Esophagus (tissue), 2 donors: Measurements from ENCODE around the gene LYPD6. TPM values are rescaled to one million over a fixed set of nuclear protein-coding genes. Genes with fewer than 3 reads are reported as not detected.

Experiments used
- H3K27ac ChIP-seq, 2 donors: one replicate each; pipeline ENCODE4 v1.5.1; 2013; ENCODE audit warnings: low read depth in 2 of 2, mild to moderate bottlenecking in 2 of 2, inconsistent platforms in 1 of 2, low read length in 1 of 2, moderate library complexity in 1 of 2
- H3K27me3 ChIP-seq, 2 donors: one replicate each; pipeline ENCODE4 v1.6.1; 2013; ENCODE audit warnings: low read length in 2 of 2, control low read depth in 1 of 2, mild to moderate bottlenecking in 1 of 2; ENCODE audit not compliant: insufficient read depth in 2 of 2, control insufficient read depth in 1 of 2
- H3K36me3 ChIP-seq, 2 donors: one replicate each; pipeline ENCODE4 v1.6.1; 2013; ENCODE audit warnings: low read length in 1 of 2; ENCODE audit not compliant: control insufficient read depth in 2 of 2, insufficient read depth in 2 of 2
- H3K4me1 ChIP-seq, 2 donors: one replicate each; pipeline ENCODE4 v1.6.1; 2013; ENCODE audit warnings: low read length in 1 of 2; ENCODE audit not compliant: control insufficient read depth in 2 of 2, insufficient read depth in 2 of 2
- H3K4me3 ChIP-seq, 2 donors: one replicate each; pipeline ENCODE4 v1.5.1; 2013; ENCODE audit warnings: low read length in 2 of 2, mild to moderate bottlenecking in 2 of 2, low read depth in 1 of 2, moderate library complexity in 1 of 2
- H3K9me3 ChIP-seq, 2 donors: one replicate each; pipeline ENCODE4 v1.6.1; 2013; ENCODE audit warnings: mild to moderate bottlenecking in 2 of 2, low read depth in 1 of 2, low read length in 1 of 2, moderate library complexity in 1 of 2; ENCODE audit not compliant: control insufficient read depth in 2 of 2, insufficient read depth in 1 of 2
- WGBS, 2 donors: extraction: QIAGEN DNeasy Blood & Tissue Kit; methylation state at CpG; one replicate each; pipeline ENCODE4 v1.1.7; 2013; 5-methylcytosine and 5-hydroxymethylcytosine counted together
- polyA plus RNA-seq, 2 donors: library from polyadenylated mRNA; stranded (reverse); fragments of 200-250 nt; gene quantifications; one replicate each; pipeline ENCODE4 v1.2.3, GENCODE V29; 2013
- donor health status: healthy with polysubstance abuse.
- donor health status: Bipolar disorder and iron deficiency.

LYPD6 gene
- polyA plus RNA-seq, 2 donors = 0.41 to 0.51 TPM

DNA sequence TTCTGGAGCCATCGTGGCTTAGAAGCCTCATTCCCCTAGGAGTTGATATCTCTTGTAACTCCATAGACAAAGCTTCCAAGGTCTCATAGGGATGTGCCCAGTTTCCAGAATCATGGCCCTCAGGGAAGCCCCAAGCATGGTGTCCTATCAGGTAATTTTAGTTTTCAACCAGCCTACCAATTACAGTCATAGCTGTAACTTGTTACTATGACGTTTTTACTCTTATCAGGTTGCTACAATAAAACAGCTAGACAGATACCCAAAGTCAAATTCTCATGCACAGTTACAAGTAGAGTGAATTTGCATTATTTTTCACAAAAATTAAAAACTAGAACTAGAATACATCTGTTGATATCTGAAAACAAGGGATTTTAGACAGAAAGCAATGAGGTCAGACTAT, 8.9 kb downstream of the LYPD6 start:
- no peak overlapping the region for H3K4me3 ChIP-seq
- H3K36me3 ChIP-seq = no peaks in the 10 kb centered on the region
- WGBS, 2 donors = 70 to 85% methylated on average over 2 of the region's 2 CpGs
- no peak overlapping the region for H3K27ac ChIP-seq
- H3K9me3 ChIP-seq = no peaks in the 10 kb centered on the region
- H3K4me1 ChIP-seq = no peaks in the 10 kb centered on the region
- no peaks in the 10 kb centered on the region for H3K27me3 ChIP-seq

- WGBS, 2 donors = 33 to 36% methylated on average over 1 of the region's 1 CpG
Observed at GRCh38 chr2:149342509-149342908, 12.1 kb downstream of the LYPD6 start.

GRCh38 chr2:149344105-149344504, 13.7 kb downstream of the LYPD6 start:
- no peaks in the 10 kb centered on the region for H3K27me3 ChIP-seq
- no peaks in the 10 kb centered on the region for H3K4me1 ChIP-seq
- H3K9me3 ChIP-seq = no peaks in the 10 kb centered on the region
- no peak overlapping the region for H3K4me3 ChIP-seq
- H3K27ac ChIP-seq = no peak overlapping the region
- WGBS, 2 donors = 84 to 88% methylated on average over 2 of the region's 2 CpGs
- no peaks in the 10 kb centered on the region for H3K36me3 ChIP-seq

More at GRCh38 chr2:149342509-149342908, 12.1 kb downstream of the LYPD6 start:
- H3K27me3 ChIP-seq = no peaks in the 10 kb centered on the region
- H3K36me3 ChIP-seq = no peaks in the 10 kb centered on the region
- no peaks in the 10 kb centered on the region for H3K4me1 ChIP-seq
- no peaks in the 10 kb centered on the region for H3K9me3 ChIP-seq
- H3K4me3 ChIP-seq = no peak overlapping the region
- no peak overlapping the region for H3K27ac ChIP-seq

GRCh38 chr2:149346272-149346671, 15.9 kb downstream of the LYPD6 start:
- Histone ChIP-seq H3K27ac (no peak overlapping the region), H3K36me3 (no peaks in the 10 kb centered on the region), H3K9me3 (no peaks in the 10 kb centered on the region), H3K4me3 (no peak overlapping the region), H3K4me1 (no peaks in the 10 kb centered on the region), H3K27me3 (no peaks in the 10 kb centered on the region)
- 61 to 66% methylated on average over 2 of the region's 2 CpGs for WGBS, 2 donors

DNA sequence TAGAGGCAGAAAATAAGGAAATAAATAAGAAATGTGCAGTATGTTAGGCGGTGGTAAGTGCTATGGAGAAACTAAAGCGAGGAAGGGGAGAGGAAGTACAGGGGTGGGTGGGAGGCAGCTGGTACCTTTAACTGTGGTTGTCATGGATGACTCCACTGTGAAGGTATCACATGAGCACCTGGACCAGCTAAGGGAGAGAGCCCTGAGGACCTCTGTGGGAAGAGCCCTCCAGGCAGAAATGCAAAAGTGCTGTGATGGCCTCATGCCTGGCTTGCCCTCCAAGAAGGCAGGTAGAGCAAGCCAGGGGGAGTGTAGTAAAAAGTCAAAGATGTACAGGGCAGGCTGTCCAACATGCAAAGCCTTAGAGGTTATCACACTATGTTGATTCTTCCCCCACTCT, 17.9 kb downstream of the LYPD6 start:
- H3K4me3 ChIP-seq = no peak overlapping the region
- 96 to 98% methylated on average over 2 of the region's 2 CpGs for WGBS, 2 donors
- H3K4me1 ChIP-seq = no peaks in the 10 kb centered on the region
- H3K9me3 ChIP-seq = no peaks in the 10 kb centered on the region
- no peak overlapping the region for H3K27ac ChIP-seq
- H3K36me3 ChIP-seq = no peaks in the 10 kb centered on the region
- no peaks in the 10 kb centered on the region for H3K27me3 ChIP-seq

DNA sequence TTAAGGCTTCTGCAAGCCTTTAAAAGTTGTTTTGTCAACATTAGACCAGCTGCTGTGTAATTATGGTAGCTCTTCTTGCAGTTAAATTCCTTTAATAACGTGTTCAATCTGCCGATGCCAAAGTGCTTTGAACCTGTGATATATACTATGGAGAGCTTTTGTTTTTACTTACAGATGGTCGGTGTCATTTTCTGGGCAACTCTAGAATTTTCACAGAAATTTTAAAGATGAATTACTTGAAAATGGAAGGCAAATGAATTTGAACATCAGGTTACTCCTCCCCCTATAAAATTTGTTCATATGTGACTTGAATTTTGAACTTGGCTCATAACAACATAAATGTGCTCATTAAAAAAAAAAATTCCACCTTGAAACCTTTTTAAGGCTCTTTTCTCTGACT, 23.0 kb downstream of the LYPD6 start:
- Histone ChIP-seq H3K9me3 (no peaks in the 10 kb centered on the region), H3K4me3 (no peak overlapping the region), H3K36me3 (no peaks in the 10 kb centered on the region), H3K4me1 (no peaks in the 10 kb centered on the region), H3K27ac (no peak overlapping the region), H3K27me3 (no peaks in the 10 kb centered on the region)
- 76 to 80% methylated on average over 3 of the region's 3 CpGs for WGBS, 2 donors

DNA sequence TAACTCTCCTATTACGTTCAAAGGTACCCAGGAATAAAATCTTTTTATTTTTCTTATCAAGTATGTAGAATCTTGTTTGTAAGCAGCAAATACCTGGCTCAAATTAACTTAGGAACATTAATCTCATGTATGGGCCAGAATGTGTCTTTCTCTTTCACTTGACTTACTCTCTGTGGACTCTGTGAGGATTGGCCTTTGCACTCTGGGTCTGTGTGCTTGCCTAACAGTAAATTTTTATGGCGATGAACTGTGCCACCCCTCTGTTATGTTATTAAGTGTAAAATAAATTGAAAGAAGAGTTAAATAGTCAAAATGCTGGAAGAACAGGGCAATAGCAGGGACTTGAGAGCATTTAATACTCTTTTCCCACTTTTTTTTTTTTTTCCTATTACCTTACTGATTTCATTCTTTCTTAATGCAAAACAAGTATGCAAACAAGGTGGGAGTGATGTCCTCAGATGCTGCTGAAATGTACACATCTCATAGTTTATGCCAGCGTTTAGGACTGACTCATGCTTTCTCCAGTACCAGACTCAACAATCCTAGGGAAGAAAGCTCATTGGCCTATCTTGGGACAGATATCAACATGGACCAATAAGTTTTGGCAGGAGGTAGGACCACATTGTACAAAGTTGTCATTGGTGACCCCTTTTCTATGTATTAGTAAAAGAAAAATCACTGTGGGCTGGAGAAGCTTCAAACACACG, 25.5 kb downstream of the LYPD6 start:
- Histone ChIP-seq H3K27me3 (no peaks in the 10 kb centered on the region), H3K4me3 (no peak overlapping the region), H3K9me3 (no peaks in the 10 kb centered on the region), H3K4me1 (no peaks in the 10 kb centered on the region), H3K27ac (no peak overlapping the region), H3K36me3 (no peaks in the 10 kb centered on the region)
- WGBS, 2 donors = 81 to 93% methylated on average over 4 of the region's 4 CpGs

- Histone ChIP-seq H3K4me3 (no peak overlapping the region), H3K4me1 (no peaks in the 10 kb centered on the region), H3K27ac (no peak overlapping the region), H3K27me3 (no peaks in the 10 kb centered on the region), H3K9me3 (no peaks in the 10 kb centered on the region), H3K36me3 (no peaks in the 10 kb centered on the region)
Observed at GRCh38 chr2:149357058-149357457, 26.7 kb downstream of the LYPD6 start.

DNA sequence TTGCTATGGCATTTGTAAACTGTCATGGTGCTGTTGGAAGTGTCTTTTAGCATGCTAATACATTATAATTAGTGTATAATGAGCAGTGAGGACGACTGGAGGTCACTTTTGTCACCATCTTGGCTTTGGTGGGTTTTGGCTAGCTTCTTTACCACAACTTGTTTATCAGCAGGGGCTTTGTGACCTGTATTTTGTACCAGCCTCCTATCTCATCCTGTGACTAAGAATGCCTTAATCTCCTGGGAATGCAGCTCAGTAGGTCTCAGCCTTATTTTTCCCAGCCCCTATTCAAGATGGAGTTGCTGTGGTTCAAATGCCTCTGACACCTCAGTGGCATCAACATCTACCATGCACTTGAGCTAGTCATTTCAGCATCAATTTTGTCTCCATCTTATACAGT, 29.7 kb downstream of the LYPD6 start:
- Histone ChIP-seq H3K9me3 (no peaks in the 10 kb centered on the region), H3K4me3 (no peak overlapping the region), H3K27me3 (no peaks in the 10 kb centered on the region), H3K36me3 (no peaks in the 10 kb centered on the region), H3K27ac (no peak overlapping the region), H3K4me1 (no peaks in the 10 kb centered on the region)
- WGBS, 2 donors = 32 to 52% methylated on average over 1 of the region's 1 CpG

DNA sequence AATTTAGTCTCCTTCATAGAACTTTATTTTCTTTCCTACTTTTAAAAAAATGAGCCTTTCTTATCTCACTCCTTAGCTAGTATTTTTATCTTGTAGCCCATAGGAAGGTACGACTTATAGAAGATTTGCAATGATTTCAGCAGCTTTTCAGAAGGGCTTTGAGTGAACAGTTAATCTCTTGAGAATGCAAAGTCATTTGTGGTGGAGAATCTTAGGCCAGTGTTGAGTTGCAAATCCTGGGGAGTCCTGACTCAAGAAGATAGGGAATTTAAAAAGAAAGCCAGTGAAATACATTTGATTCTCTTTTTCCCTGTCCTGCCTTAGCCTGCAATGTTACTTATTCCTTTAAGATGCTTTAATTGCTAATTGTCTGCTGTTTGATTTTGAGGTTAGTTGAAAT, 33.6 kb downstream of the LYPD6 start:
- Histone ChIP-seq H3K4me3 (no peak overlapping the region), H3K4me1 (no peaks in the 10 kb centered on the region), H3K27ac (no peak overlapping the region), H3K9me3 (peaks cover 0 to 4% of the 10 kb centered on the region in 2 donors), H3K36me3 (no peaks in the 10 kb centered on the region), H3K27me3 (no peaks in the 10 kb centered on the region)
- 30 to 60% methylated on average over 1 of the region's 1 CpG for WGBS, 2 donors
